ENCODE data around the gene RABL3. TPM values are rescaled to one million over a fixed set of nuclear protein-coding genes. Genes with fewer than 3 reads are reported as not detected.

Gene RABL3
- total and polyA plus RNA-seq, 2 of the 13 experiments (the other 11 are each of a cell fraction or from before 2014, with no cell fraction given): 4.8 to 31.9 TPM

- TF ChIP-seq, protein P1, sequence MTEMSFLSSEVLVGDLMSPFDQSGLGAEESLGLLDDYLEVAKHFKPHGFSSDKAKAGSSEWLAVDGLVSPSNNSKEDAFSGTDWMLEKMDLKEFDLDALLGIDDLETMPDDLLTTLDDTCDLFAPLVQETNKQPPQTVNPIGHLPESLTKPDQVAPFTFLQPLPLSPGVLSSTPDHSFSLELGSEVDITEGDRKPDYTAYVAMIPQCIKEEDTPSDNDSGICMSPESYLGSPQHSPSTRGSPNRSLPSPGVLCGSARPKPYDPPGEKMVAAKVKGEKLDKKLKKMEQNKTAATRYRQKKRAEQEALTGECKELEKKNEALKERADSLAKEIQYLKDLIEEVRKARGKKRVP (CRISPR knock-in tag; IDR thresholded peaks at IDR 0.05): peak in 1 of 2 experiments; percentile 20; a peak in 1 of 4 replicates
- TF ChIP-seq RXRB (CRISPR knock-in tag; IDR thresholded peaks at IDR 0.05; ENCODE audit: borderline replicate concordance): 0 out of 2 replicates have a peak, but pooled peaks have one; percentile 23
- no peak for TF ChIP-seq MEIS1 (CRISPR knock-in tag; IDR thresholded peaks at IDR 0.05; ENCODE audit: borderline replicate concordance)
- TF ChIP-seq SAP130 (CRISPR knock-in tag; IDR thresholded peaks at IDR 0.05; ENCODE audit: low read depth): peak; percentile 81
- TF ChIP-seq THRA (CRISPR knock-in tag; IDR thresholded peaks at IDR 0.05; ENCODE audit: borderline replicate concordance): peak; percentile 39; the same call in 1 of the 2 replicates
- 0 out of 2 replicates have a peak, but pooled peaks have one; percentile 25 for TF ChIP-seq ZNF644 (CRISPR knock-in tag; IDR thresholded peaks at IDR 0.05; ENCODE audit: low read depth)
- no peak for TF ChIP-seq MEF2D (CRISPR knock-in tag; IDR thresholded peaks at IDR 0.05)
- TF ChIP-seq, protein P2, sequence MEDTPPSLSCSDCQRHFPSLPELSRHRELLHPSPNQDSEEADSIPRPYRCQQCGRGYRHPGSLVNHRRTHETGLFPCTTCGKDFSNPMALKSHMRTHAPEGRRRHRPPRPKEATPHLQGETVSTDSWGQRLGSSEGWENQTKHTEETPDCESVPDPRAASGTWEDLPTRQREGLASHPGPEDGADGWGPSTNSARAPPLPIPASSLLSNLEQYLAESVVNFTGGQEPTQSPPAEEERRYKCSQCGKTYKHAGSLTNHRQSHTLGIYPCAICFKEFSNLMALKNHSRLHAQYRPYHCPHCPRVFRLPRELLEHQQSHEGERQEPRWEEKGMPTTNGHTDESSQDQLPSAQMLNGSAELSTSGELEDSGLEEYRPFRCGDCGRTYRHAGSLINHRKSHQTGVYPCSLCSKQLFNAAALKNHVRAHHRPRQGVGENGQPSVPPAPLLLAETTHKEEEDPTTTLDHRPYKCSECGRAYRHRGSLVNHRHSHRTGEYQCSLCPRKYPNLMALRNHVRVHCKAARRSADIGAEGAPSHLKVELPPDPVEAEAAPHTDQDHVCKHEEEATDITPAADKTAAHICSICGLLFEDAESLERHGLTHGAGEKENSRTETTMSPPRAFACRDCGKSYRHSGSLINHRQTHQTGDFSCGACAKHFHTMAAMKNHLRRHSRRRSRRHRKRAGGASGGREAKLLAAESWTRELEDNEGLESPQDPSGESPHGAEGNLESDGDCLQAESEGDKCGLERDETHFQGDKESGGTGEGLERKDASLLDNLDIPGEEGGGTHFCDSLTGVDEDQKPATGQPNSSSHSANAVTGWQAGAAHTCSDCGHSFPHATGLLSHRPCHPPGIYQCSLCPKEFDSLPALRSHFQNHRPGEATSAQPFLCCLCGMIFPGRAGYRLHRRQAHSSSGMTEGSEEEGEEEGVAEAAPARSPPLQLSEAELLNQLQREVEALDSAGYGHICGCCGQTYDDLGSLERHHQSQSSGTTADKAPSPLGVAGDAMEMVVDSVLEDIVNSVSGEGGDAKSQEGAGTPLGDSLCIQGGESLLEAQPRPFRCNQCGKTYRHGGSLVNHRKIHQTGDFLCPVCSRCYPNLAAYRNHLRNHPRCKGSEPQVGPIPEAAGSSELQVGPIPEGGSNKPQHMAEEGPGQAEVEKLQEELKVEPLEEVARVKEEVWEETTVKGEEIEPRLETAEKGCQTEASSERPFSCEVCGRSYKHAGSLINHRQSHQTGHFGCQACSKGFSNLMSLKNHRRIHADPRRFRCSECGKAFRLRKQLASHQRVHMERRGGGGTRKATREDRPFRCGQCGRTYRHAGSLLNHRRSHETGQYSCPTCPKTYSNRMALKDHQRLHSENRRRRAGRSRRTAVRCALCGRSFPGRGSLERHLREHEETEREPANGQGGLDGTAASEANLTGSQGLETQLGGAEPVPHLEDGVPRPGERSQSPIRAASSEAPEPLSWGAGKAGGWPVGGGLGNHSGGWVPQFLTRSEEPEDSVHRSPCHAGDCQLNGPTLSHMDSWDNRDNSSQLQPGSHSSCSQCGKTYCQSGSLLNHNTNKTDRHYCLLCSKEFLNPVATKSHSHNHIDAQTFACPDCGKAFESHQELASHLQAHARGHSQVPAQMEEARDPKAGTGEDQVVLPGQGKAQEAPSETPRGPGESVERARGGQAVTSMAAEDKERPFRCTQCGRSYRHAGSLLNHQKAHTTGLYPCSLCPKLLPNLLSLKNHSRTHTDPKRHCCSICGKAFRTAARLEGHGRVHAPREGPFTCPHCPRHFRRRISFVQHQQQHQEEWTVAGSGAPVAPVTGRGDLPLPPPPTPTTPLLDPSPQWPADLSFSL (CRISPR knock-in tag; IDR thresholded peaks at IDR 0.05): no peak
- TF ChIP-seq ARID5B (CRISPR knock-in tag; IDR thresholded peaks at IDR 0.05): peak; percentile 85
- TF ChIP-seq, protein P3, sequence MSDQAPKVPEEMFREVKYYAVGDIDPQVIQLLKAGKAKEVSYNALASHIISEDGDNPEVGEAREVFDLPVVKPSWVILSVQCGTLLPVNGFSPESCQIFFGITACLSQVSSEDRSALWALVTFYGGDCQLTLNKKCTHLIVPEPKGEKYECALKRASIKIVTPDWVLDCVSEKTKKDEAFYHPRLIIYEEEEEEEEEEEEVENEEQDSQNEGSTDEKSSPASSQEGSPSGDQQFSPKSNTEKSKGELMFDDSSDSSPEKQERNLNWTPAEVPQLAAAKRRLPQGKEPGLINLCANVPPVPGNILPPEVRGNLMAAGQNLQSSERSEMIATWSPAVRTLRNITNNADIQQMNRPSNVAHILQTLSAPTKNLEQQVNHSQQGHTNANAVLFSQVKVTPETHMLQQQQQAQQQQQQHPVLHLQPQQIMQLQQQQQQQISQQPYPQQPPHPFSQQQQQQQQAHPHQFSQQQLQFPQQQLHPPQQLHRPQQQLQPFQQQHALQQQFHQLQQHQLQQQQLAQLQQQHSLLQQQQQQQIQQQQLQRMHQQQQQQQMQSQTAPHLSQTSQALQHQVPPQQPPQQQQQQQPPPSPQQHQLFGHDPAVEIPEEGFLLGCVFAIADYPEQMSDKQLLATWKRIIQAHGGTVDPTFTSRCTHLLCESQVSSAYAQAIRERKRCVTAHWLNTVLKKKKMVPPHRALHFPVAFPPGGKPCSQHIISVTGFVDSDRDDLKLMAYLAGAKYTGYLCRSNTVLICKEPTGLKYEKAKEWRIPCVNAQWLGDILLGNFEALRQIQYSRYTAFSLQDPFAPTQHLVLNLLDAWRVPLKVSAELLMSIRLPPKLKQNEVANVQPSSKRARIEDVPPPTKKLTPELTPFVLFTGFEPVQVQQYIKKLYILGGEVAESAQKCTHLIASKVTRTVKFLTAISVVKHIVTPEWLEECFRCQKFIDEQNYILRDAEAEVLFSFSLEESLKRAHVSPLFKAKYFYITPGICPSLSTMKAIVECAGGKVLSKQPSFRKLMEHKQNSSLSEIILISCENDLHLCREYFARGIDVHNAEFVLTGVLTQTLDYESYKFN (CRISPR knock-in tag; conservative IDR thresholded peaks at IDR 0.05): peak; percentile 28; the same call in 1 of the 2 replicates
- TF ChIP-seq TBX3 (IDR thresholded peaks at IDR 0.05; ENCODE audit: borderline replicate concordance): no peak
These were observed 48.7 kb downstream of the RABL3 start (continued) for GRCh38 chr3:120693439-120694171.

All from HepG2 (cell line).